ENCODE measurements around the gene HNRNPLL. TPM values are rescaled to one million over a fixed set of nuclear protein-coding genes. Genes with fewer than 3 reads are reported as not detected.

Gene HNRNPLL
- total RNA-seq: 42.8 and 45.0 TPM in 2 replicates

GRCh38 chr2:38602732-38603401 is at the start of gene HNRNPLL:
TSS of gene HNRNPLL (minus strand) at chr2:38602928. CDS start at chr2:38602626, 302 bp downstream.

Other genes starting within 250 kb of the HNRNPLL start
- 65.3 and 87.5 TPM in 2 replicates for gene ATL2, start 225.7 kb downstream of the HNRNPLL start, total RNA-seq
- 10.9 and 18.7 TPM in 2 replicates for gene GALM, start 63.2 kb upstream of the HNRNPLL start, total RNA-seq
- 98.0 and 149 TPM in 2 replicates for gene SRSF7, start 148.4 kb upstream of the HNRNPLL start, total RNA-seq
- gene GEMIN6, start 175.3 kb upstream of the HNRNPLL start, total RNA-seq: 9.0 and 11.3 TPM in 2 replicates